ENCODE measurements around the gene MRTFA.

Gene MRTFA

GRCh38 chr22:40450616-40451015, 185.9 kb downstream of the MRTFA start:
- no peak for DNase-seq

DNA sequence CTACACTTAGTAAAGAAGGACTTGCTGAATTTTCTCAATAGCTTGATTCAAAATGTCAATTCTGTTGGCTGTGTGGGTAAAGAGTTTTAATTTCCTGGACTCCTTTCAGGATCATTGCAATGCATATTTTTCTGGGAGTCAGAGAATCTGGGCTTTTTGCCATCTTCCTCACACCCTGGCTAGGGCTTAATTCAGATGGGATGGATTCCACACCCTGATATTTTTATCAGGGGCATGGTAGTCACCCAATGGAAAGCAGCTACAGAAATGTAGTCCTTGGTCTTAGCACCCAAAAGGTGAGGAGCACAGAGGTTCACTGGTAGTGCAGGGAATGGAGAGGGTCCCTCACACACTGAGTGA, 186.9 kb downstream of the MRTFA start:
- no peak for DNase-seq

DNA sequence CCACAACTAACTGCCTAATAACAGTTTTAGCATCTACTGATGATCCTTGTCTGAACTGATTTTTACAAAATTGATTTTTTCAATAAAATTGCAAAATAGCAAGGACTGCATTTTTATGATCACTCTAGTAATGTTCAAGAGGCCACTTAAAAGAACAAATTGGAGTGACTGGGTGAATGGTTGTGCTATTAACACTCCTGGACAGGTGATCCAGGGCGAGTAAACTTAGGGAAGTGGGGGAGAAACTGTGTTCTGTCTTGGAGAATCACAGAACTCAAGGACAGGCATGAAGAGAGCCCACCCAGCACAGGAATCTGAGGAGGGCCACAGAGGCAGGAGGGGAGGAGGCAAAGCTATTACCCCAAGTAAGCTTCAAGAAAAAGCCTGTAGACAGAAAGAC, 190.3 kb downstream of the MRTFA start:
- no peak for DNase-seq

- no peak for DNase-seq
These were observed 192.2 kb downstream of the MRTFA start for GRCh38 chr22:40444178-40444831.

GRCh38 chr22:40443732-40444131, 192.8 kb downstream of the MRTFA start:
- no peak for DNase-seq

- DNase-seq: no peak
These were observed 194.6 kb downstream of the MRTFA start for GRCh38 chr22:40441761-40442390.

- no peak for DNase-seq
These were observed 199.8 kb downstream of the MRTFA start for GRCh38 chr22:40436505-40437431.

DNA sequence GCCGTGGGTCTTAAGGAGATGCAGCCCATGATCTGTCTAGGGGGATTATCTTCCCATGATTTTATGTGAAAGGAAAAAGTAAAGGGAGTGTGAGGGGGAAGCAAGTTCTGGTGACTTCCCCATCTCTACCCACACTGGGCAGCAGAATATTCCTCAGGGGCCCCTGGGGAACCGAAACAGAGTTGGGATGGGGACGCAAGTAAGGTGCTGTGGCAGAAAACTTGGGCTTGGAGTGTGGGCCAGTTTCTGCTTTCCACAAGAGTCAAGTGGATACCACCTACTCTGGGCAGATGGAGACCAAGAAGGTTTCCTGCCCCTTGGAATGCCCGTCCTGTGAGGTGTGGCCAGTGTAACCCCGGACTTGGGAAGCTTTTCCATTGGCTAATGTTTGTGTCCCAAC, 201.8 kb downstream of the MRTFA start:
- no peak for DNase-seq

DNA sequence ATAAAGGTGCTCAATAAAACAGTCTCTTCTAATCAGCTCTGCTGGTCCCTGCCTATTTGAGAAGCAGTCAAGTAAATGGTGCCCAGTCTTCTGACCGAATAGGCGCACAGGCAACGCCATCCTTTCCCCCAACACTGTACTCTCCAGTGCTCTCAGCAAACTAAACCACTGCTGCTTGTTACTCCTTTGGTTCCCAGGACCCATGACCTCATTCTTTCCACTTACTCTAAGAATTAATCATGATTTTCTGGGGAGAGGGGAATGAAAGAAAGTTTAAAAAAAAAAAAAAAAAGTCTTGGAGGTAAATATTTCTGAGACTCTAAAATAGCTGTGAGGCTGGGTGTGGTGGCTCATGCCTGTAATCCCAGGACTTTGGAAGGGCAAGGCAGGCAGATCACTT, 202.4 kb downstream of the MRTFA start:
- DNase-seq: no peak

DNA sequence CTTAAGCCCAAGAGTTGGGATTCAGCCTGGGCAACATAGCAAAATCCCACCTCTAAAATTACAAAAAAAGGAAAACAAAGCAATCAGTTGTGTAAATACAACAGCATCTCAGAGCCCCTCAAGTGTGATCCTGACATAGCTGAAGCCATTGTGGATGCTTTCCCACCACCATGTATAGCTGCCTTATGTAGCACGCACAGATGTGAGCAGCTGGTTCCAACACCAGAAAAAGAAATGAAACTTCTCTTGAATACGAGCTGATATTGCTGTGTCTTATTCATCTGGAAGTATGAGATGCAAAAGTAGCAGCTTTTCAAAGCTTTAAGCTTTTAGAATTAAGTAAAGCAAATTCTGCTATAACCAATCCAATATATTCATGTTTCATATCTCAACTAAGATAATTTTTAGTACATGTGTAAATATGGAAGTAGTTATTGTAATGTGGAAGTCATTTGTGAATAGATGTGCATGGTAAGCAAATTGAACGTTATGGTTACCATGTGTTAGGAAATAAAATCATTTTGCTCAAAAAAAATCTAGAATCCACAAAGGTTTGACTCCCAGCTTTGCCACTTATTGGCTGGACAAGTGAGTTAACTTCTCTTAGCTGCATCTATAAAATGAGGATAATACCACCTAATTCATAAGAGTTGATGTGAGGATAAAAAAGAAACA, 203.0 kb downstream of the MRTFA start:
- DNase-seq: no peak

DNA sequence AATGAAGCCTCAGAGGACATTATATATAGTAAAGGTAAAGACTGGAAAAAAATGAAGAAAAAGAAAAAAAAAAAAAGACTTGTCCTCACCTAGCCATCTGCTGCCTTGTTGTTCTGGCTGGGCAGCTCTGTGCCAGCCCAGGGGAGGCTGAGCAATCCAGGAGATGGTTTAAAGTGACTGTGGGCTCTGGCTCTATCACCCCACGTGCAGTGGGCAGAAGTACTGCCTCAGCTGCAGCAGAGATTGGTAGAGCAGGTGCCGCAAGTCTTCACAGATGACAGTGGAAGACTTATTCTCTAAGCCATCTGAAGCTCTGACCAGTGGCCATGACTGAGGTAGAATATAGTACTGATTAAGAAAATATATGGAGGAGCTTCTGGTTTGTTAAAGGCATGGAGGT, 203.9 kb downstream of the MRTFA start:
- DNase-seq: no peak

DNA sequence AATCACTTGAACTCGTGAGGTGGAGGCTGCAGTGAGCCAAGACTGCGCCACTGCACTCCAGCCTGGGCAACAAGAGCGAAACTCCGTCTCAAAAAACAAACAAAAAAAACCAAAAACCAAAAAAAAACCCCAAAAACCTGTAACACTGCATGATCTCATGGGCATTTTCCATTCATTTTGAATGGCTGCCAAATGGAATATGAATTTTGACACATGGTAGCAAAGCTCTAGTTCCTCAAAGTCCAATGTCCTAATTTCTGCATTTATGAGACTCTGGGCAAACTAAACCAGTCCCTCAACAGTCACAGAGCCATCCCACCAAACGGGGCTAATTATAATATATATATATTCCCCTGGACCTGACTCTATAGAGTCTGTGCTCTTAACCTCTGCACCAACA, 204.4 kb downstream of the MRTFA start:
- DNase-seq: no peak

DNA sequence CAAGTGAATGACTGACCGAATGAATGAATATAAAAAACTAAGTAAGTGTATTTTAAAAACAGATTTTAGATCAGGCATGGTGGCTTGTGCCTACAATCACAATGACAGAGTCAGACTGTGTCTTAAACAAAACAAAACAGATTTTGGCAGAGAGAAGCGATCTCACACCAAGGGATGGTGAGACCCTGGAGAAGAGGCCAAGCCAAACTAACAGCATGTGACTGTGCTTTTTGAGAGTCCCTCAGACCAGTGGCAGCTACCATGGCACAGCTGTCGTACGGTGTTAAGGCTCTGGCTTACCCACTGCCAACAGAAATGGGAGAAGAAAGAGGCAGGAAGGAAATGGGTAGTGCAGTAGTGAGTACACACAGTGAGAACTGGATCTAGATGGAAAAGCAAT, 205.5 kb downstream of the MRTFA start:
- no peak for DNase-seq

DNA sequence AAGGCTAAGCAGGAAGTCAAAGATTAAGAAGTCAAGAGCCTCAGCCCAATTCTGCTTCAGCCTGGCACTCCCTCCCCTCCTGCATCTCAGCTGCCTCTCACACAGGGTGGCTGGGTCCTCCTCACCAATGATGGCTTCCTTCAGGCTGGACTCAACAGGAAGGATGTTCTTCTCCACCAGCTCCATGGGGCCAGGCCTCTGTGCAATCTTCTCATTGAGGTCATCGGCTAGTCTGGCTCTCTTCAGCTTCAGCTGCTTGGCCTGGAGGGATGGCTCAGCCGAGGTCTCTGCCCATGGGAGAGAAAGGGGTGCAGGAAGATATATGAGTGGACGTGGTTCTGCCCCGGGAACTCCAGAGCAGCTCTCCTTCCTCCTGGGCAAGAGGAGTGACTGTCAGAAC, 207.0 kb downstream of the MRTFA start:
- no peak for DNase-seq

- DNase-seq: no peak
These were observed 207.7 kb downstream of the MRTFA start for GRCh38 chr22:40428796-40429195.

DNA sequence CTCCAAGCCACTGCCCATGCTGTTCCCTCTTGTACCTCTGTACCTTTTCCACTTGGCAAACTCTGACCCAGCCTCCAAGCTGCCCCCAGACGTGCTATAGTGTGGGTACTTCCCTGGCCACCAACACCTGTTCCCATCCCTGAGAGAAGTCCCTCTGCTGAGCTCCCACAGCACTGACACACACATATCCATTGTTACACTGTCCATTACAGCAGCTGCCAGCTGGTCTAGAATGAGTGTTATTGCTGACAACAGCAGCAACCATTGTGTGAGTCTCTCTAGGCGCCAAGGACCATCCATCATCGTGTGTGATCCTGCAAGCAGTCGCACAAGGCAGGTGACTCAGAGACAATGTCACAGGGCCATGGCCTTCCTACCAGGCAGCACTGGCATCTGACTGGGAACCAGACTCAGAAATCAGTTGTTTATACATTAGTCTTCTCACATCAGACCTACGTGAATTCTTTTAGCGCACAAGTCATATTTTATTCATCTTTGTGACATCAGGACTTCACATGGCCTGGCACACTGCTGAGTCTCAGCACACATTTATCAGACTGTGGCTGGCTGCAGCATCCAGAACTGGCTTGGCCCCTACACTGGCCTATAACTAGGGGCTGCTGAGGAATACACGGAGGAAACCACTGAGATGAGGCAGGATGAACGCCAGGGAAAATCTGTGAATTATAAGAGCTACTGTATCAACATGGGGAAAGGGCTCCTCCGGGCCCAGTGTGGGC, 209.8 kb downstream of the MRTFA start:
- no peak for DNase-seq

DNA sequence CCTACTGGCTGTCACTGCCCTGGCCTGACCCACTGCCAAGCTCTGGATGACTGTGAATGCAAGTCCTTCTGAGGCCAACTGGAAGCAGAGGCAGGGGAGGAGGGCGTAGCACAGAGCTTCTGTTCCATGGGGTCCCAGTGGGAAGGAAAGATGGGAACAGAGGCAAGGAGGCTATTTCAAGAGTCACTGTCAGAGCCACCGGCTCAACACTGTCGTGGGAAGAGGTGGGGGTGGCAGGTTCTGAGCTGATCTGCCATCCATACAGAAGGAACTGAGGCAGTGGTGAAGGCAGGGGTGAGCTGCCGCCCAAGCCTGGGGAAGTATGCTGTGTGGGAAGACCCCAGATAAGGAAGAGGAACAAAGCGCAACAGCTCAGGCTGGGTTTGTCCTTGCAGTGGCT, 211.4 kb downstream of the MRTFA start:
- no peak for DNase-seq

DNA sequence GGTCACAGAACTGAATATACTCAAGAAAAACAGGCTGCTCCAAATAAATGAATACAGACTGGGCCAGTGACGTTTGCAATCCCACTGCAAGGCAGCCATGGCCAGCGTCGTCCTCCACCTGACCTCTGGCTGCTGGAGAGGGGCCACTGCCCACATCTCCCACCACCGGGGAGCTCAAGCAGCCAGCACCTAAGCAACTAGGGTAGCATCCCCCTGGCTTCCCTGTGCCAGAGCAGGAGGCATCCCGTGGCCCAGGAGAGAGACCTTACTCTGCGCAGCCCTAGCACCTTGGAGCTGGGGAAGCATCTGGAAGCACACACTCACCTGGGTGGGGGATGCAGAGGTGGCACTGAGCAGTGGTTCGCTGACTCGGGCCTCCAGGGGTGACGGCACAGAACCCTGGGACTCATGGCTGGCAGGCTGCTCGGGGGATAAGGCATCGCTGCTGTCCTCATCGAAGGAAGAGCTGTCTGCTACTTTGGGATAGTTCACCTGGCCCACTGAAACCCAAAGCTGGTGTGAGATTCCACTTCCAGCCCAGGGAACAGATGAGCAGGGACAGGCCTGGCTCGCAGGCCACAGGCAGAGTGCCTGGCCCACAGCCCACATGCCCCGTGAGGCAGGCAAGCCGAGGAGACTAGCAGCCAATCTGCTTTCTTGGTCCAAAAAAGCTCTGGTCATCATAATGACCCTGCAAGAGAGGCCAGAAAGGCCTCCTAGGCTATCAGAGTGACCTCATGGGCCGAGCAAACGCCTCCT, 212.5 kb downstream of the MRTFA start:
- no peak for DNase-seq

DNA sequence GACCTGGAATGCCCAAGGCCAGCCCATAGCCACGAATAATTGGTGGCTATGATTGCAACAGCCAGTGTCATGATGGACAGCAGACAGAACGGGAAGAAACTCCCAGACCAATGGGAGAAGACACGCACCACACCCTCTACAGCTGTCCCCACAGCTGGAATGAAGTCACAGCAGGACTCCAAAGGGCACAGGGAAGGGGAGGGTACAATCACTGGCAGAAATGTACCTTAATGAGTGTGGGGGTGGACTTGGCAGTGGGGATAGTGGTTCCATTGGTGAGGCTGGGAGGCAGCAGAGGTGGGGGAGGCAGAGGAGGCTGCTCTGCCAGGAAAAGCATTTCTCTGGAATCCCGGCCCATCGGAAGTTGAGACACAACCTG, 213.2 kb downstream of the MRTFA start:
- no peak for DNase-seq

- DNase-seq: no peak
These were observed 213.8 kb downstream of the MRTFA start for GRCh38 chr22:40422558-40423309.

DNA sequence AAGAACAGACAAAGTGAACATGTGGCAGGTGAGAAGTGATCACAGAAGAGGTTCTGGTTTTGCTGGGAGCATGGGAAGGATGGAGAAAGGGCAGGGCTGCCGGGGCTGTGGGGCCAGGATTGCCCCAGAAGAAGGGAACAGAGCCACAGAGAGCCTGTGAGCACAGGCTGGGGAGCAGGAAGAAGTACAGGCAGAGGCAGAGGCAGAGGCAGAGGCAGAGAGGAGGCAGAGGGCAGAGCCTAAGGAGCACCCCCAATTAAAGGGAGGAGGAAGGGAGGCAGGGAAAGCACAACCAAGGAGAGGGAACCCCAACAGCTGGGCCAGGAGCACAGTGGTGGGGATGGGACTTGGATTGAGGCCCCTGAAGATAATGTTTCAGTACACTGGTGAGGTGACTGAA, 214.6 kb downstream of the MRTFA start:
- DNase-seq: no peak

- no peak for DNase-seq
These were observed 215.5 kb downstream of the MRTFA start for GRCh38 chr22:40421082-40421350.
